SK-N-SH treated with all-trans-retinoic acid at 6 μM for 48 hours (cell line): ENCODE measurements around the gene ZCCHC17.

Experiments used
- ATAC-seq: fragments of 200-7000 bp; cut with Tn5 transposase; 3 replicates; pipeline ENCODE4 v1.9.1; 2020; ENCODE audit warnings: mild to moderate bottlenecking, moderate library complexity
- ARNTL ChIP-seq: fragments of 450-650 bp; formaldehyde crosslinking; IDR thresholded peaks from 2 replicates; pipeline ENCODE4 v1.5.0; 2020; ENCODE audit warnings: low read depth, mild to moderate bottlenecking, moderate library complexity, borderline replicate concordance
- BACH2 ChIP-seq: fragments of 250-450 bp; sonication (Bioruptor Pico); IDR thresholded peaks from 2 replicates; pipeline ENCODE4 v1.9.0; 2021; ENCODE audit warnings: mild to moderate bottlenecking, borderline replicate concordance
- CREB5 ChIP-seq: fragments of 250-450 bp; sonication (Bioruptor Pico); IDR thresholded peaks from 2 replicates; pipeline ENCODE4 v1.5.1; 2020; ENCODE audit warnings: low read depth, mild to moderate bottlenecking, moderate library complexity
- CSDC2 ChIP-seq: fragments of 250-450 bp; sonication (Bioruptor Pico); IDR thresholded peaks from 2 replicates; pipeline ENCODE4 v1.5.0; 2020; ENCODE audit warnings: mild to moderate bottlenecking, moderate library complexity
- CSRNP3 ChIP-seq: fragments of 250-450 bp; sonication (Bioruptor Pico); IDR thresholded peaks from 2 replicates; pipeline ENCODE4 v1.5.1; 2021; ENCODE audit warnings: mild to moderate bottlenecking, moderate library complexity
- ESRRG ChIP-seq: fragments of 250-450 bp; sonication (Bioruptor Pico); IDR thresholded peaks from 2 replicates; pipeline ENCODE4 v1.6.1; 2021; ENCODE audit warnings: mild to moderate bottlenecking
- GLIS3 ChIP-seq: fragments of 250-450 bp; sonication (Bioruptor Pico); IDR thresholded peaks from 2 replicates; pipeline ENCODE4 v1.5.0; 2020; ENCODE audit warnings: mild to moderate bottlenecking, moderate library complexity
- ISL1 ChIP-seq: fragments of 250-450 bp; sonication (Bioruptor Pico); IDR thresholded peaks from 2 replicates; pipeline ENCODE4 v2.1.2; 2022; ENCODE audit warnings: mild to moderate bottlenecking, moderate library complexity
- POU6F1 ChIP-seq: fragments of 250-450 bp; sonication (Bioruptor Pico); IDR thresholded peaks from 2 replicates; pipeline ENCODE4 v1.8.0; 2021; ENCODE audit warnings: low read depth, mild to moderate bottlenecking, moderate library complexity, borderline replicate concordance
- SNAI2 ChIP-seq: fragments of 250-450 bp; sonication (Bioruptor Pico); IDR thresholded peaks from 2 replicates; pipeline ENCODE4 v1.5.0; 2020; ENCODE audit warnings: mild to moderate bottlenecking, moderate library complexity
- TCF4 ChIP-seq: fragments of 250-450 bp; sonication (Bioruptor Pico); IDR thresholded peaks from 2 replicates; pipeline ENCODE4 v1.8.0; 2021; ENCODE audit warnings: mild to moderate bottlenecking, moderate library complexity, borderline replicate concordance
- TOX ChIP-seq: fragments of 250-450 bp; sonication (Bioruptor Pico); IDR thresholded peaks from 2 replicates; pipeline ENCODE4 v1.8.0; 2021; ENCODE audit warnings: mild to moderate bottlenecking, moderate library complexity, borderline replicate concordance
- TSHZ2 ChIP-seq: fragments of 250-450 bp; sonication (Bioruptor Pico); IDR thresholded peaks from 2 replicates; pipeline ENCODE4 v1.5.0; 2020; ENCODE audit warnings: mild to moderate bottlenecking, moderate library complexity
- ZC3H10 ChIP-seq: fragments of 250-450 bp; sonication (Bioruptor Pico); IDR thresholded peaks from 2 replicates; pipeline ENCODE4 v1.5.1; 2021; ENCODE audit warnings: mild to moderate bottlenecking, moderate library complexity
- ZFP3 ChIP-seq: fragments of 250-450 bp; sonication (Bioruptor Pico); IDR thresholded peaks from 2 replicates; pipeline ENCODE4 v1.5.0; 2020; ENCODE audit warnings: mild to moderate bottlenecking, moderate library complexity
- ZFP30 ChIP-seq: fragments of 450-650 bp; formaldehyde crosslinking; IDR thresholded peaks from 2 replicates; pipeline ENCODE4 v1.5.0; 2022; ENCODE audit warnings: mild to moderate bottlenecking, moderate library complexity
- ZNF565 ChIP-seq: fragments of 450-650 bp; formaldehyde crosslinking; conservative IDR thresholded peaks from 2 replicates; pipeline ENCODE4 v1.5.0; 2020; ENCODE audit warnings: low read depth, mild to moderate bottlenecking, moderate library complexity
- ZNF70 ChIP-seq: fragments of 450-650 bp; formaldehyde crosslinking; IDR thresholded peaks from 2 replicates; pipeline ENCODE4 v1.5.0; 2020; ENCODE audit warnings: mild to moderate bottlenecking, moderate library complexity
- ZNF8 ChIP-seq: fragments of 450-650 bp; formaldehyde crosslinking; IDR thresholded peaks from 2 replicates; pipeline ENCODE4 v1.5.0; 2020; ENCODE audit warnings: mild to moderate bottlenecking, moderate library complexity
- TF ChIP-seq, protein P1 (sequence below): fragments of 250-450 bp; sonication (Bioruptor Pico); IDR thresholded peaks from 2 replicates; pipeline ENCODE4 v1.8.0; 2020; ENCODE audit warnings: mild to moderate bottlenecking, moderate library complexity, borderline replicate concordance

Gene ZCCHC17

DNA sequence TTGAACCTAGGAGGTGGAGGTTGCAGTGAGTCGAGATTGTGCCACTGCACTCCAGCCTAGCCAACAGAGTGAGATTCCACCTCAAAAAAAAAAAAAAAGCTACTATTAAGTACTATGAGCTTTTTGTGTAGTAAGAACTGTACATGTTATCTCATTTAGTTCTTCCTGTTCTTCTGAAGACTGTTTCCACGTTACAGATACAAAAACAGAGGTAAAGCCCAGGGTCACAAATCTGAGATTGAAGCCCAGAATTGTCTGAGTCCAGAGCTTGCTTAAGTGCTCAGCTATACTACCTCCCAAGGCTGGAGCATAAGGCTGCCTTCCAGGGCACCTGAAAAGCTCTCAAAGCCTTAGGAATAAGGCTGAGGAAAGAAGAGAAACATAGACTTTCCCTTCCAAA, 73.2 kb downstream of the ZCCHC17 start:
- TF ChIP-seq GLIS3 (CRISPR knock-in tag) (no peak), ARNTL (CRISPR knock-in tag) (no peak), ESRRG (CRISPR knock-in tag) (no peak), TOX (CRISPR knock-in tag) (no peak), SNAI2 (CRISPR knock-in tag) (no peak), CREB5 (CRISPR knock-in tag) (no peak), ZNF565 (no peak), ZFP3 (CRISPR knock-in tag) (no peak), ZC3H10 (no peak), CSRNP3 (no peak), BACH2 (CRISPR knock-in tag) (no peak), ZFP30 (CRISPR knock-in tag) (no peak), CSDC2 (CRISPR knock-in tag) (no peak), ZNF70 (no peak), TCF4 (CRISPR knock-in tag) (no peak), POU6F1 (no peak), TSHZ2 (CRISPR knock-in tag) (no peak)
- TF ChIP-seq, protein P1, sequence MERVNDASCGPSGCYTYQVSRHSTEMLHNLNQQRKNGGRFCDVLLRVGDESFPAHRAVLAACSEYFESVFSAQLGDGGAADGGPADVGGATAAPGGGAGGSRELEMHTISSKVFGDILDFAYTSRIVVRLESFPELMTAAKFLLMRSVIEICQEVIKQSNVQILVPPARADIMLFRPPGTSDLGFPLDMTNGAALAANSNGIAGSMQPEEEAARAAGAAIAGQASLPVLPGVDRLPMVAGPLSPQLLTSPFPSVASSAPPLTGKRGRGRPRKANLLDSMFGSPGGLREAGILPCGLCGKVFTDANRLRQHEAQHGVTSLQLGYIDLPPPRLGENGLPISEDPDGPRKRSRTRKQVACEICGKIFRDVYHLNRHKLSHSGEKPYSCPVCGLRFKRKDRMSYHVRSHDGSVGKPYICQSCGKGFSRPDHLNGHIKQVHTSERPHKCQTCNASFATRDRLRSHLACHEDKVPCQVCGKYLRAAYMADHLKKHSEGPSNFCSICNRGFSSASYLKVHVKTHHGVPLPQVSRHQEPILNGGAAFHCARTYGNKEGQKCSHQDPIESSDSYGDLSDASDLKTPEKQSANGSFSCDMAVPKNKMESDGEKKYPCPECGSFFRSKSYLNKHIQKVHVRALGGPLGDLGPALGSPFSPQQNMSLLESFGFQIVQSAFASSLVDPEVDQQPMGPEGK (CRISPR knock-in tag): no peak
- TF ChIP-seq, all 23 proteins: peak for 0
- no peak for ATAC-seq

GRCh38 chr1:31370565-31370964, 73.7 kb downstream of the ZCCHC17 start:
- ATAC-seq: no peak
- TF ChIP-seq ISL1 (CRISPR knock-in tag): no peak
- no peak for TF ChIP-seq ZNF8
- no peak for TF ChIP-seq ARNTL (CRISPR knock-in tag)
- no peak for TF ChIP-seq ZFP30 (CRISPR knock-in tag)
- TF ChIP-seq, protein P1 (CRISPR knock-in tag): no peak
- no peak for TF ChIP-seq ZNF70
- no peak for TF ChIP-seq CREB5 (CRISPR knock-in tag)
- no peak for TF ChIP-seq TOX (CRISPR knock-in tag)
- TF ChIP-seq CSDC2 (CRISPR knock-in tag): no peak
- TF ChIP-seq ZFP3 (CRISPR knock-in tag): no peak
- TF ChIP-seq BACH2 (CRISPR knock-in tag): no peak
- TF ChIP-seq TCF4 (CRISPR knock-in tag): no peak
